GM21360 (cell line): ENCODE data around the gene SENP1.

ENCODE experiments used
- ATAC-seq: cut with Tn5 transposase; IDR thresholded peaks from one replicate; pipeline ENCODE4 v1.9.1; 2021; ENCODE audit warnings: mild to moderate bottlenecking, moderate library complexity; ENCODE audit not compliant: unreplicated experiment

Gene SENP1

DNA sequence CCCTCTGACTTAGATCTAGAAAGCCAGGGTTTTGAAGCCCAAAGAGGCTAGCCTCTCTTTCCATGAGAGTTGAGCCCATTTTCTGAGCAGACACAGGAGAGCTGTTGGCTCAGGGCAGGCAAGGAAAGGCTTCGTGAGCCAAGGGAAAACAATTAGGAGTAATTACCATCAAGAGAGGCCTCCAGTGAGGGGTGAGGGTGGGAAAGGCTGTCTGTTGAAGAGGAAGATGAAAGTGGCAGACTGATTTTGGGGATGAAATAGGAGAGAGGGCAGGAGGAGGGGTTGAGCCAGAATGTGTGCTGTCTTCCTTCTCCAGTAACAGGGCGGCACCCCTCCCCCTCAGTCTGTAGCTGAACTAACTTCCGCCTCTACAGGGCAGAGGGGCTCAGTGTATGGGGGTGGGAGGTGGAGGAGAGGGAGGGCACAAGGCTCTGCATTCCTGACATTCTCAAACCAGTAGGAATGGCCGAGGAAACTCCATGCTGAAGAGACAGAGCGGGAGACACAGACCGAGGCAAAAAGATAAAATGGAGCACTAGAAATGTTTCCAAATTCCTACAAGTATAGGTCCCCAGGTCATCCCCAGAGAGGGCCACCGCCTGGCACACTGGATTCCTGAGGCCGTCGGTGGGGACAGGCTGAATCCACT lies 68.5 kb downstream of the SENP1 start:
- ATAC-seq, result no peak

DNA sequence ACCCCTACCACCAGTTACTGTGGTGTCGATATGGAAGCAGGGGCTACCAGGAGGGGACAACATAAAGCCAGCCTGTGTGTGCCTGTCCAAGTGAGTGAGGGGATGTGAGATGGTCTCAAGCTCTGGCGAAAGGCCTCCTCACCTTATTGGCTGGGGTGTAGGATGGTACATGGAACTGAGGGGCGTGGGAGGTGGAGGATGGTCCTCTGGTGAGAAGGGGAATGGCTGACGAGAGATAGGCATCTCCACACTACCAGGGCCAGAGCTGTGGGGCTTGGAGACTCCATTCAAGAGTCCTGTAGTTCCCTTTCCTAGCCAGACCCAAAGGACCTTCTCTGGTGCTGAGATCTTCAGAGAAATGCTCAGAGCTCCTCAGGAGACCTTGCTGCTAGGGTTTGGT lies 69.1 kb downstream of the SENP1 start:
- ATAC-seq, result no peak

DNA sequence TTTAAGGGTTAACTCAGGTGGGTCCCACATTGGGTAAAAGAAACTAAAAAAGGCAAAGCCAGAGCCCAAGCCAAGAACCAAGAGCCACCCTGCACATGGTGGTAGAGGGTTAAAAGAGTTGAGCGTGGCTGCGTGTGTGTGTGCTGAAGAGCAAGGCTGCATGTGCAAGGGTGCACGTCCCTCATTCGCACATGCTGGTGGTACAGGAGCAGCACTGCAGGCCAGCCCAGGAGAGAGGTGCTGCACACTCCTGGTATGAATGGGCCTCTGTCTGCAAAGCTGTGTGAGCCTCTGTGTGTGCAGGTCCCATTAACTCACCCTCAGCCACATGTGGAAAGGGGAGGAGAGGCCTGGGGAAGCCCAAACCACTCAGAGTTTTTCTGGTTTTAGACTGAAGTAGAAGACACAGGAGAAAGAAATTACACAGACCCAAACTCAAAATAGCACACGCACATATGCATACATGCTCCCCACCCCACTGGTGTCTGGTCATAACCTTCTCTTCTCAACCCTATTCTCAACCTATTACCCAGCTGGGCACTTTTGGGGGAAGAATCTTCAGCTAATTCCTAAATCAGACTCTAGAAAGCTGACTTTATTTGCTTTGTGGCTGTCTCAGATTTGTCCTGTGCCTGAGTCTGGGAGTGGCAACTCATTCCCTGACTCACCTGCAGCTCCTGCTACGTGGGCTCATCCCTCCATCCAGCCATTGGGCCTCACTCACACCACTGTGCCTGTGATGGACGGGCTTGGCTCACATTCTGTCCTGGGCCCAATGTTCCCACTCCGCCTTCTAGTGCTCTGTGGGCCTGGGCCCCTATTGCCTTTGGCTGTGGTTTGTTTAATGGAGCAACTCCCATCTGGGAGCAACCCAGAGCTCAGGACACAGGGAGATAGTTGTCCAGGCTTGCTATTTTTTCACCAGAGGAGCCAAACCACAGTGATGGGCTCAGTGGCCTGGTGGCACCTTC lies 70.8 kb downstream of the SENP1 start:
- no peak for ATAC-seq

DNA sequence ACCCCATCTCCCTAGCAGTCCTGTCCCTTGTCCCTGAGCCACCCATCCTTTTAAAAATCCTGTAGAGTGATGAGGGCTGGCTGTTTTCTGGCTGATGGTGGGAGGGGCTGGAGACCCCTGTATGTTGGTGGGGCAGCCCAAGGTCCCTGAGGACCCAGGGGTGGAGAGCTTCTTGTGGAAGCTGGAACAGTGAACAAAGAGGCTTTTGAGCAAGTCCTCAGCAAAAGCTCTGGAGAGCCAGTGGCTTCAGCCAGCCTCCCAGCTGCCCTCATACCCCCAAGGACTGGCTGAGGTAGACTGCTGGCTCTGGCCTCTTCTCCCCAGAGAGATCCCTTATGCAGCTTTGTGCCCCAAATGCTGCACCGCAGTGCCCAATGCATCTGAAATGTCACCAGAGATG lies 72.4 kb downstream of the SENP1 start:
- no peak for ATAC-seq

DNA sequence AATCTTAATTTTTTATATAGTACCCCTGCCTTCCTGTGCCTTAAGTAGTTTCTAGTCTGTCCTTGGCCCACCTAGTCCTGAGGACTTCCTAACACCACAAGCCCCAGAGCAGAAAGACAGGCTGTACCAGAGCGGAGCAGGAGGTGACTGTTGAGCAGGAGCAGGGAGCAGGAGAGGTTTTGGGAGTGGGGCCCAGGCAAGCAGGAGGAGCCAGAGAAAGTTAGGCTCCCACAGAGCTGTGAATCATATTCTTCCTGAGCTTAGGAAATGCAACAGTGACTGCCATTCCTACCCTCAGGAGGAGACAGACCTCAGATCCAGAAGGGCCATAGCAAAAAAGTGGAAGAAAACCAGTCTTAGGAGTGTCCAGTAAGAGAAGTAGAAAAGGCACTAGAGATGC lies 73.3 kb downstream of the SENP1 start:
- no peak for ATAC-seq

DNA sequence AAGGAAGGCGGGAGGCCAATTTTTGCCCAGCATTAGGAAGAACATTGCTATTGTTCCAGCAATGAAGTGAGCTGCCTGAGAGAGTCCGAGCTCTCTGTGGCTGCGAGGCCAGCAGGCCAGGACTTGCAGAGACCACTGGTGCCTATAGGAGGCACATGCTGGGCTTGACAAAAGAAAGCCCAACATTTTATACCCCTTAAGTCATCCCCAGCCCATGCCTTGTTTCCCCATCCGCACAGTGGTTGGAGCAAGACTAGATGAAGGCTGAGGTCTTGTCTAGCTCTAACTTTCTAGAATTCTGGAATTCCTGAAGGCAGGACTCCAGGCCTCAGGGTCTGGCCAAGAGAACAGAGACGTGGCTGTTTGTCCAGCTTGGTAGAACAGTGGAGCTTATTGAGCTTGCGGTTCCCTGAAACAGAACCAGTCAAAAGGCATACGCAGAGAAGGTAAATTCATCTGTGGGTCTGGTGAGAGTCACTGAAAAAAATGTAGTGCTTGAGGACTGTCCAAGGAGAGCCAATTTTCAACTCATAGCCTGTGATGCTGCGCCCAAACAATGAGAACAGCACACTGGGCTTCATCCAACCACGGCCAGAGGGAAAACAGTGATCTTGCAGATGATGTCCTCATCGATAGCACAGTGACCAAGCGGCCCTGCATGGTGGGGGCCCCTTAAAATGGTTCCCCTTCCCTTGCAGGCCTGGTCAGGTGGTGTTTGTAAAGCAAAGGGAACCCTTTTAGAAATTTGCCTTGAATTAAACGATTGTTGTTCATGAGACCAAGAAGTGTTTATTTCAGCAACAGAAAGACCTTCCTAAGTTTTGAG lies 74.5 kb downstream of the SENP1 start:
- ATAC-seq, result no peak

DNA sequence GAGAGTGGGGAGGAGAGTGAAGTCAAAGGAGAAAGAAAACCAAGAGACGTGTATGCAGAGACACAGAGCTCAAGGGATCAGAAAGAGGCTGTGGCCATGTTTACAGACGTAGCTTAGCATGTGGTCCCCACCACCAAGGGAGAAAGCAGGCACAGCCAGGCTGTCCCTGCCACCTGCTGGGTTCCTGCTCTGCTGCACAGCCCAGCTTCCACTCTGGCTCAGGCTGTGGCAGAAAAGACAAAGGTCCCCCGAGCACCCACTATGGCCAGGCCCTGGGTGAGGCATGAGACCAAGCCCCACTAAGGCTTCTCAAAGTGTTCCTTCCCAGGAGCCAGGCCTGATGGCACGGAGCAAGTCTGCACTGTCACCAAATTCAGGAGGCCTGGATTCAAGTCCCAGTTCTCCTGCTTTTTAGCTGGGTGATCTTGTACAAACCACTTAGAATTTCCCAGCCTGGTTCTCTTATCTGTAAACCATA lies 75.7 kb downstream of the SENP1 start:
- no peak for ATAC-seq

DNA sequence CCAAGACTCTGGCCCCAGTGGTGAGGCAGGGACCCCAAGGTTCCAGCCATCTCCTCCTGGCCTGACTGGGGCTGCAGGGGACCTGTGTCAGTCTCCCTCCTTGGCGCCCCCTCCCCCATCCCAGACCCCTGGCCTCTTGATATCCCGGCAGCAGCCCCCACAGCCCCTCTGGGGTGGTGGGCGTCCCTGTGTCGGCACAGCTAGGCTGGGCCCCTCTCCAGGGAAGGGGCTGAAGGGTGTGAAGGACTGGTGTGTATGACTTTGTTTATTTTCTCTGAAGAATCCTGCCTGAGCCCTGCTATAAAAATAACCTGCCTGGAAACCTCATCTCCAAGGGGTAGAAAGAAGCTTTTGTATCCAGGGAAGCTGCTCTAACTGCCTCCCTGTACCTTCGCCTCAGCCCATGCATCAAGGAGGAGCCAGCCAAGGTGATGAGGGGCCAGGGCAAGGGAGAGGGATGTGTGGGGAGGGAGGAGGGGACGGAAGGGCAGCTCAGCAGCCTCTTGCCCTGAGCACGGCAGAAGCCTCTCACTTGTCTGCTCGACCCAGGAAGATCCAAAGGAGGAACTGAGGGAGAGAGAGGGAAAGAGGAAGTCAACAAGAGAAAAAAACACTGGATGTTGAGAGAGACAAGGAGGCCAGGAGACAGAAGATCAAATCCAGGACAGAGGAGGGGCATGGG lies 76.2 kb downstream of the SENP1 start:
- ATAC-seq, result no peak

DNA sequence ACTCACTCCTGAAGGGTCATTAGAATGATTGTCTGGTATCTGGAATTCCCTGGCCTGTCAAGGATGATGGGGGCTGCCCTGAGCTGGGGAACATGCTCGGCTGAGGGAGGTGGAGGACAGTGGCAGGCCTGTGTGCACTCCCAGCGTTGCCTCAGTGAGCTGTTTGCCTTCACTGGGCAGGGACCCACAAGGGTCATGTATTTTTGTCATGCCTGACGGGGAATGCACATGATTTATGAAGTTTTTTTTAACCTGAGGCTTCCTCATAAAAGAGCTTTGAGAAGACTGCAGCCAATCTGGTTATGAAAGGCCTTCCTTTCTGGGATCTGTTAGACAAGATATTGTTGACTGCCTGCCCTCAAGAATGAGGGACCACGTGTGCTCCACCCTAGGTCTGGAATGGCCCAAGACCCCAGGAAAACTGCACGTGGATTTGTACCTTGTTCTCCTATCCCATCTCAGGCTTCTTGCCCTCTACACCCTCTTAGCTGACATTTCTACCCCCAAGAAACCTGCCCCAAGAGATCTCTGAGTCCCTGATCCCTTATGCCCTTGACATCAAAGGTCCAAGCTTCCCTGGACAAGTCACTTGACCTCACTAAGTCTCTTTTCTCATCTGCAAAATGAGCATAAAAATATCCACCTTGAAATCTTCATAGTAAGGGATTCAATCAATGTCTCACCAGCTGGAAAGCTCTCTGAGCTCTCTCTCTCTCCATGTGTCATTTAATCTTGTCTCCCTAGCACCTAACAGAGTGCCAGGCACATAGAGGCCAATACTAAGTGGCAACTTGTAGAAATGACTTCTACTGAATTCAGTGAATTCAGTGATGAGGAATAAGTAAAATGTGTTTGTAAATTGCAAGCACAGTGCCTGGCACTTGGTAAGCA lies 77.1 kb downstream of the SENP1 start:
- no peak for ATAC-seq

DNA sequence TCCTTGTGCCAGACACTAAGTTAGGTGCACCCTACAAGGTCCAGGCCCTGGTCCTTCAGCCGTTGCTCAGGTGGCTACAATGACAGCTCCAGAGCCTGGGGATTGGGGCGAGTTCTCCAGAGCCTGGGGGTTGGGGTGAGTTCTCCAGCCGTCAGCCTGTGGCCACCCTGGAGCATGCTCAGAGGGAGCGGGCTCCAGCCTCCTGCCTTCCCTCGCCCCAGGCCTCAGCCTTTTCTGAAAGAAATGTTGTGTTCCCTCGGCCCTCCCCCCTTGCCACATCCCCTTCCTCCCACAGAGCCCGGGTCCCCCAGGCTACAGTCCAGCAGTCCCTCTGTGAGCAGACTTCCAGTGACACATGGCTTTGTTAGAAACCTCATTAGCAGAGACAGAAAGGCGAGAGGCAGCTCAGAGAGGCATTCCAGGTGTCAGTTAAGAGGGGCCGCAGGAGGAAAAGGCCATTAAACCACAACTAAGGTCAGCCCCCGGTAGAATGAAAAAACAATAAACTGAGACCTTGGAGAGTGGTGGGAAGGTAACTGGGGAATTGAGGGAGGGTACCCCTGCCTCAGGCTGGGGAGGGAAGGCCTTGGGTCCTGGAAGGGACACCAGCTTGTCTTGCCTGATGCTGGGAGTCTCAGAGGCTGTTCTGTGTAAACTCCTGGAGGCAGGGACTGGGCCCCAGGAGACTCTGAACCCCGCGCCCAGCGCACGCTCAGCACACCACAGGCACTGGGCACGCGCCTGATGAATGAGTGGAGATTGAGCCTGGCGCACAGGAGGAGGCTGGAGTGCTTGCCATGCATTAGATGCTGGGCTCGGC lies 78.5 kb downstream of the SENP1 start:
- no peak for ATAC-seq

DNA sequence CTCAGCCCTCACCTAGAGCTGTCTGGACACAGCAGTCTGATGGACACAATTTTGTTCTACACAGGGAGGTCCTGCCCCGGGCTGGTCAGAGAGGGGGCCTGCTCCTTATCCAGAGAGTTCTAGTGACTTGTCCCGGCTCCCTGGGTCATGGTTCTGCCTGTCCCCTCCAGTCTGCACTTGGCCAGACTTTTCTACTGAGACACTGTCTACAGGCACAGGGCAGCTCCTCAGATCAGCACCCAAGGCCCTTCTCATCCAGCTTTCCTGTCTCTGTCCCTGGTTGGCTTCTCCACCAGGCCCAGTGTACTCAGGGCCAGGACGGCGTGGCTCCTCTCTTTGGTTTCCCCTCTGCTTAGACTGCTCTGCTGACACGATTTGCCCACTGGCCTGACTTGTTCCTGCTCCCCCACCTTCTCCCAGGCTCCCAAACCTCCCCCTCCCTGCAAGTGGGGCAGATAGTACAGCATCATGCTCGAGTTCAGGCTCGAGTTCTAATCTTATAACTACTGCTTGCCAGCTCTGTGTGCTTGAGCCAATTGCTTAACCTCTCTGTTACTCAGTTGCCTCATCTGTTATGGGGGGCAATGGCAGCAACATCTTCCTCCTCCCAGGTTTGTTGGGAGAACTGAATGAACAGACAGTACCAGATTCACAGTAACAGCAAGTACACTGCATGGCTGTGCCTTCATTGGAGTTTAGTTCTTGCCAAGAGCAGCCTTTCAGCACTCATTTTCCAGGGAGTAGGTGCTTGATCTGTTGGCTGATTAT lies 79.6 kb downstream of the SENP1 start:
- no peak for ATAC-seq

DNA sequence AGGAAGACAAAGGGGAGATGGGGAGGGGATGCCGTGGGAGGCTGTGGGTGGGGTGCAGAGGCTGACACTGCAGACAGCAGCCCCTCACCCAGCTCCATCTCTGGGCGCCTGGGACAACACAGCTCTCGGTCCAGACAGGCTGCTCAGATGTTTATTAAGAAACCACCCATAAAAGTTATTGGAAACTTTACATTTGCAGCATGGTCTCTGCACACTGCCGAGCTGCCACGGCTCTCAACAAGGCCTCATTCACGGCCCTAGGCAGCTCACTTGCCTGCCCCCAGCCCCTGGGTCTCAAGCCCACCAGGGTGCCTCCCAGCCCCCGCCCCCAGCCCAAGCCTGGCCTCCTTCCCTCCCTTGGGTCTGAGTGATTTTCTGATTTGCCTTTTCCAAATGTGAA lies 80.6 kb downstream of the SENP1 start:
- no peak for ATAC-seq

DNA sequence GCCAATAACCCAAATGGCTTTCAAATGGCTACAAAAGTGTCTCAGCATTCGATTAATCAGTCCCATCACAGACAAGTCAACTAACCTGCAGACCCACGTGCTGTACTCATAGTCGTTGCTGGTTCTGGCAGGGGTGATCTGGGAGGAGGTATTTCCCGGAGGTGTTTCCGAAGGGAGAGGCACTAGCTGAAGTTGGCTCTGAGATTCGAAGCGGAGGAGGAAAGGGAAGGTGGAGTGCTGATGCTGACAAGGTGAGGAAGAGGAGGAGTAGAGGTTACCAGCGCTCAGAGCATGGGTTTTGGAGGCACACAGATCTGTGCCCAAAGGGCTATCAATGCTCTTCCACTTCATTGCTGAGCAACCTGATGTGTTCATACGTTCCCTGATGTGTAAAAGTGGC lies 81.1 kb downstream of the SENP1 start:
- no peak for ATAC-seq

DNA sequence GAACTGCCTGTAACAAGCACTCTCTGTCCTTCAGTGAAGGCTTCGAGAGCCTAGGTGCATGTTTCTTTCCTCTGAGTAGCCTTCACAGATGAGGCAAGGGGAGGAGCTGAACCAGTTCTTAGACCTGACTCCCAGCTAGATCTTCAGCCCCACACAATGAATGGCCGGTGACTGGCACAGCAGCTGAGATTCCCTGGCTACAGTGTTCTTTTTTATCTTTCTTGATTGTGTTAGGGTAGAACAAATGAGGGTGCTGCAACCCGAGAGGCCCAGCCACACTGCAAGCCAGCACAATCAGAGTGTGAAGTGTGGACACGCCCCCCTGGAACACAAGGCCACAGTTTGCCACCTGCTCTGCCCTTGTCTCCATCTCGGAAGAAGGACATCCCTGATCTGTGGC lies 82.5 kb downstream of the SENP1 start:
- ATAC-seq, result no peak

DNA sequence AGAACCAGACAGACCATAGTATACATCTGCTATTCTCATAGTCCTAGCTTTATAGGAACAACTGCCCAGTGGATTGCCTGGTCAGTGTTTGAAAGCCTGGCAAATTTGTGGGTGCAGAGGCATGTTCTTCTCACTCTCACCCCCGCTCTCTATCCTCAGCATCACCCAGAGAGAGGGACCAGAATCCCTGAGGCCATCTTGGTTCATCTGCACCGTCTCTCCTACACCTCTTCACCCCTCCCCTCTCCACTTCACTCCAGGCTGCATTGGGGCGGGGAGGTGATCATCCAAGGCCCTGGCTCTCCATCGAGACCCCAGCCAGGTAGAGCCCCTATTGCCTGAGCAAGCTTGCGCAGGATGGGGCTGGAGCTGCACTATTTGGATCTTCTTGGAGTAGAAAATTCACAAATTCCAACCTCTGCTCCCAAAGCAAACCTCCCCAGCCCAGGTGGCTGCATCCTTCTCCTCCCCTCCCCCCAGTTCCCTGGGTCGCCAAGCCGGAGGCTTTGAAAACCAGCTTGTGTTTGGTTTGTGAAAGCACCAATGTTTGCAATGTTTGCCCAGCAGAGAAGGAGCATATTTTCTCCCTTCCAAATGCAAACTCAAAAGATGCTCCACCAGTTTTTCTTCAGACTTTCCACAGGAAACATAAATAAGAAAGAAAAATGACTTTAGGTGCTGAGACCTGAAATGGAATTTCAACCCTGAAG lies 83.0 kb downstream of the SENP1 start:
- no peak for ATAC-seq

DNA sequence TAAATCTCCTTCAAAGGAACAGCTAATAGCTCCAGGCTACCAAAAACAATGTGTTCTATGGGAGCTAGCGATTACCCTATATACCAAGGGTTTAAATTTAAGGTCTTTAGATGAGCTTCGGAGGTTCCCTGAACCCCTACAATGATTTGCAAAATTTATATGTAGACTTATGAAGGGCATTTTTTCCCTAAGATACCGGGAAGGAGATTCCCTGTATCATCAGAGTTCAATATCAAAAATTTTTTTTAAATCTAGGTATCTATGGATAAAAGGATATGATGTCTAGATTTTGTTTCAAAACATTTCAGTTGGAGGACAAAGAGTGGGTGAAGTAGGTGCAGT lies 83.7 kb downstream of the SENP1 start:
- no peak for ATAC-seq

DNA sequence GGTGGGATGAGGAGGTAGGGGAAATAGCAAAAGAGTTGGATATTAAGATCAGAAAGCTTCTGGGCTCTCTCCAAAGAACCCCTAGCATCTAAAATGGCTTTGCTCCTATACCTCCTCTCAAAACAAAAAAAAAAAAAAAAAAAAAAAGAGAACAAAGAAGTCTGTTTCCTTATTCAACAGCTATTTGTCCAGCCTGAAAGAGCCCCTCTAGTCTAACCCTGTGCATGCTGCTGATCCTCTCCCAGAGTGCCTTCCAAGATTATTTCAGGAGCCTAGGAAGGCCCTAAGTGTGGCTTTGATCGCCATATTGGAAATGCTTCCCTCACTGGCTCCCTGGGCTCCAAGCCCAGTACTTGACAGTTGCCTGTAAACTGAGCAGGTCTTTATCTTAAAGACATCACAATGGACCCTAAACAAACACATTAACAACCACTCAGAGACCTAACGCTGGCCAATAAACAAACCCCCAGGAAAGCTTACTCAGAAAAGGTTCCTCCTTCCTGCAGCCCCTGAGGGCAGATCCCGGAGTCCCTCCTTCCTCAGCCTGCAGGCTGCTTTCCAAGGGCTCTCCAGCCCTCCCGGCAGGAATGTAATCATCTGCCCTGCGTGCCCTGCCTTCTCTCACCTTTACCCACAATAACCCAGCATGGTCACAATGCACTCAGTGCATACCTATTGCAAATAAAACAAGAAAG lies 84.2 kb downstream of the SENP1 start:
- no peak for ATAC-seq
